ENCODE measurements around the gene FRAS1. TPM values are rescaled to one million over a fixed set of nuclear protein-coding genes. Genes with fewer than 3 reads are reported as not detected.

Gene FRAS1
- total and polyA plus RNA-seq, 2 donors (not counting 1 experiment from before 2014, with no cell fraction given), result 0.03 to 0.12 TPM

DNA sequence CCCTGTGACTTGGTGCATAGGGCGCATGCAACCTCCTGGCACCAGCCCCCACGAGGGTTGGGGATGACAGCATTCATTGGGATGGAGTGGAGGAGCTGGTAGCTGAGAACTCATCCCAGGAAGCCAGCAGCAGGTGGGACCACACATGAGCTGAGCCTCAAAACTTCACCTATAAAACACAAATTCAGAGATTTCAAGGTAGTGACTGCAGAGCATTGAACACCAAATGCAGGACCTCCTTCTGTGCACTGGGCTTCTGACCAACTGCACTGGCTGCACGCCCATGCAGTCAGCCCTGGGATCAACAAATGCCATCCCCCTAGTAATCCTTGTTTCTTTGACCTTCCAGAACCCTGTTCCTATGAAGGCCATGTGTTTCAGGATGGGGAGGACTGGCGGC is 197.8 kb downstream of the FRAS1 start:
- intact Hi-C loops (cut with micrococcal nuclease), result no loop called here
- Mint-ChIP-seq H3K27ac (no peak overlapping the region), H3K4me1 (peaks cover 3% of the 10 kb centered on the region), H3K9me3 (ENCODE audit: insufficient read depth) (peaks cover 6% of the 10 kb centered on the region), H3K27me3 (no peaks in the 10 kb centered on the region), H3K4me3 (no peak overlapping the region)
- H3K27me3 ChIP-seq (replicated peaks in 1 of 4; ENCODE audit: control extremely low read depth in 1 of 4, control insufficient read depth in 3 of 4, insufficient read depth in 4 of 4, low read length in 3 of 4), result no peaks in the 10 kb centered on the region
- H3K27ac ChIP-seq (ENCODE audit: low read length in 2 of 2), result no peak overlapping the region
- H2AFZ ChIP-seq (ENCODE audit: insufficient read depth, low read depth, low read length, poor library complexity, severe bottlenecking), result no peak overlapping the region
- no peak overlapping the region for H3K4me3 ChIP-seq (ENCODE audit: control extremely low read depth in 1 of 5, extremely low read depth in 1 of 5, insufficient read depth in 1 of 5, low read depth in 2 of 5, low read length in 4 of 5)
- no peaks in the 10 kb centered on the region for H3K36me3 ChIP-seq (replicated peaks in 1 of 2; ENCODE audit: control extremely low read depth in 1 of 2, control insufficient read depth in 1 of 2, extremely low read depth in 1 of 2, insufficient read depth in 2 of 2, low read length in 1 of 2)
- POLR2A ChIA-PET, result no interaction called here
- H3K9me3 ChIP-seq (ENCODE audit: control extremely low read depth in 1 of 3, control insufficient read depth in 2 of 3, insufficient read depth in 1 of 3, low read length in 2 of 3), result peaks cover 0 to 8% (median 1%) of the 10 kb centered on the region in 3 donors
- H3K4me2 ChIP-seq (replicated peaks; ENCODE audit: low read depth, low read length, poor library complexity, severe bottlenecking), result no peak overlapping the region
- WGBS (ENCODE audit: insufficient coverage), result 100% methylated on average over 1 of the region's 4 CpGs
- no peaks in the 10 kb centered on the region for H3K4me1 ChIP-seq (ENCODE audit: control insufficient read depth in 2 of 2, insufficient read depth in 2 of 2, low read length in 2 of 2)
- CTCF ChIA-PET, result no interaction called here
- TF ChIP-seq EZH2 (IDR thresholded peaks at IDR 0.05; ENCODE audit: borderline replicate concordance, insufficient read depth, low read depth, low read length, poor library complexity, severe bottlenecking), result no peak
- TF ChIP-seq, protein P1, sequence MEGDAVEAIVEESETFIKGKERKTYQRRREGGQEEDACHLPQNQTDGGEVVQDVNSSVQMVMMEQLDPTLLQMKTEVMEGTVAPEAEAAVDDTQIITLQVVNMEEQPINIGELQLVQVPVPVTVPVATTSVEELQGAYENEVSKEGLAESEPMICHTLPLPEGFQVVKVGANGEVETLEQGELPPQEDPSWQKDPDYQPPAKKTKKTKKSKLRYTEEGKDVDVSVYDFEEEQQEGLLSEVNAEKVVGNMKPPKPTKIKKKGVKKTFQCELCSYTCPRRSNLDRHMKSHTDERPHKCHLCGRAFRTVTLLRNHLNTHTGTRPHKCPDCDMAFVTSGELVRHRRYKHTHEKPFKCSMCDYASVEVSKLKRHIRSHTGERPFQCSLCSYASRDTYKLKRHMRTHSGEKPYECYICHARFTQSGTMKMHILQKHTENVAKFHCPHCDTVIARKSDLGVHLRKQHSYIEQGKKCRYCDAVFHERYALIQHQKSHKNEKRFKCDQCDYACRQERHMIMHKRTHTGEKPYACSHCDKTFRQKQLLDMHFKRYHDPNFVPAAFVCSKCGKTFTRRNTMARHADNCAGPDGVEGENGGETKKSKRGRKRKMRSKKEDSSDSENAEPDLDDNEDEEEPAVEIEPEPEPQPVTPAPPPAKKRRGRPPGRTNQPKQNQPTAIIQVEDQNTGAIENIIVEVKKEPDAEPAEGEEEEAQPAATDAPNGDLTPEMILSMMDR (IDR thresholded peaks at IDR 0.05), result no peak
- no peaks in the 10 kb centered on the region for H4K20me1 ChIP-seq (ENCODE audit: control insufficient read depth, insufficient read depth, low read length, poor library complexity, severe bottlenecking)
- no peak for ATAC-seq (ENCODE audit: low read depth)
- H3K79me2 ChIP-seq (ENCODE audit: control insufficient read depth, insufficient read depth, low read length), result no peaks in the 10 kb centered on the region
- H3K9ac ChIP-seq (ENCODE audit: low read length), result no peak overlapping the region
- DNase-seq, result no peak

DNA sequence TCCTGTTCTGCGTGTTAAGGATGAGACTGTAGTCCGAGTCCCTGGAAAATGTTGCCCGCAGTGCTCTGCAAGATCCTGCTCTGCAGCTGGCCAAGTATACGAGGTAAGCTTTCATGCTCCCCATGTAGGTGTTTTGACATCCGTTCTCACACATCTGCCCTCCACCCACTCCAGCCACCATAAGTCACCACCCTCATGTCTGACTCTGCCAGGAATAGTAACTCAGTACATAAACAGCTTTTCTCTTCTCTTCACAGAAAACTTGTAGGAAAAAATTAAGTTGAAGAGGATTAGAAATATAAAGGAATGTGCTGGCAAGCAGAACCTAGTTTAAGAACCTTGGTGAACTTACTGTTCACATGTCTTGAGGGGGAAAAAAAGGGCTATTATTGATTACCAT is 207.9 kb downstream of the FRAS1 start:
- DNase-seq, result no peak
- Histone ChIP-seq H2AFZ (ENCODE audit: insufficient read depth, low read depth, low read length, poor library complexity, severe bottlenecking) (no peak overlapping the region), H3K36me3 (replicated peaks in 1 of 2; ENCODE audit: control extremely low read depth in 1 of 2, control insufficient read depth in 1 of 2, extremely low read depth in 1 of 2, insufficient read depth in 2 of 2, low read length in 1 of 2) (no peaks in the 10 kb centered on the region), H3K9ac (ENCODE audit: low read length) (no peak overlapping the region), H3K27me3 (replicated peaks in 1 of 4; ENCODE audit: control extremely low read depth in 1 of 4, control insufficient read depth in 3 of 4, insufficient read depth in 4 of 4, low read length in 3 of 4) (peaks cover 0 to 3% (median 1%) of the 10 kb centered on the region in 4 experiments), H3K4me2 (replicated peaks; ENCODE audit: low read depth, low read length, poor library complexity, severe bottlenecking) (no peak overlapping the region), H3K9me3 (ENCODE audit: control extremely low read depth in 1 of 3, control insufficient read depth in 2 of 3, insufficient read depth in 1 of 3, low read length in 2 of 3) (peaks cover 0 to 12% (median 2%) of the 10 kb centered on the region in 3 donors), H3K79me2 (ENCODE audit: control insufficient read depth, insufficient read depth, low read length) (no peaks in the 10 kb centered on the region), H3K4me3 (ENCODE audit: control extremely low read depth in 1 of 5, extremely low read depth in 1 of 5, insufficient read depth in 1 of 5, low read depth in 2 of 5, low read length in 4 of 5) (no peak overlapping the region), H3K27ac (ENCODE audit: low read length in 2 of 2) (no peak overlapping the region), H3K4me1 (ENCODE audit: control insufficient read depth in 2 of 2, insufficient read depth in 2 of 2, low read length in 2 of 2) (no peaks in the 10 kb centered on the region), H4K20me1 (ENCODE audit: control insufficient read depth, insufficient read depth, low read length, poor library complexity, severe bottlenecking) (no peaks in the 10 kb centered on the region)
- ChIA-PET POLR2A (no interaction called here), CTCF (no interaction called here)
- intact Hi-C loops (cut with micrococcal nuclease), result no loop called here
- no peak for ATAC-seq (ENCODE audit: low read depth)
- Mint-ChIP-seq H3K4me3 (no peak overlapping the region), H3K9me3 (ENCODE audit: insufficient read depth) (no peaks in the 10 kb centered on the region), H3K27me3 (peaks cover 29% of the 10 kb centered on the region), H3K27ac (no peak overlapping the region), H3K4me1 (no peaks in the 10 kb centered on the region)
- WGBS (ENCODE audit: insufficient coverage), result 65% methylated on average over 4 of the region's 5 CpGs
- no peak for TF ChIP-seq EZH2 (IDR thresholded peaks at IDR 0.05; ENCODE audit: borderline replicate concordance, insufficient read depth, low read depth, low read length, poor library complexity, severe bottlenecking)
- TF ChIP-seq, protein P1 (IDR thresholded peaks at IDR 0.05), result no peak
